ENCODE results near the gene ABCB6. TPM values are rescaled to one million over a fixed set of nuclear protein-coding genes. Genes with fewer than 3 reads are reported as not detected.

ABCB6 gene
- total RNA-seq, 1 experiment from 2014 or later: 68.6 TPM

DNA sequence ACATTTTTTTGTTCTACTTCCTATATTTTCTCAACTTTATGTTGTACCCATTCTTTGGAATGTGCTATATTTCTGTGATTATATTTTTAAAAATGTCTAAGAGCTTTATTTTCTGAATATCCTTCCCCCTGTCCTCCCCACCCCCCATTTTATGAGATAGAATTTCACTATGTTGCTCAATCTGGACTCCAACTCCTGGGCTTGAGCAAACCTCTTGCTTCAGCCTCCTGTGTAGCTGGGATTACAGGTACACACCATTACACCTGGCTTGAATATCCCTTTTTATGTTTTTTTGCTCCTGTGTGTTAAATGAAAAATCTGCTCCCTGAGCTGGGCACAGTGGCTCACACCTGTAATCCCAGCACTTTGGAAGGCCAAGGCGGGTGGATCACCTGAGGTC, 21.4 kb downstream of the ABCB6 start:
- Mint-ChIP-seq H3K9me3 (ENCODE audit: unreplicated experiment) (no peaks in the 10 kb centered on the region), H3K4me1 (ENCODE audit: low read depth, unreplicated experiment) (no peaks in the 10 kb centered on the region), H3K27ac (ENCODE audit: unreplicated experiment) (no peak overlapping the region), H3K27me3 (ENCODE audit: insufficient read depth, unreplicated experiment) (no peaks in the 10 kb centered on the region), H3K36me3 (ENCODE audit: insufficient read depth, unreplicated experiment) (no peaks in the 10 kb centered on the region), H3K4me3 (ENCODE audit: unreplicated experiment) (no peak overlapping the region)
- TF ChIP-seq, protein P1, sequence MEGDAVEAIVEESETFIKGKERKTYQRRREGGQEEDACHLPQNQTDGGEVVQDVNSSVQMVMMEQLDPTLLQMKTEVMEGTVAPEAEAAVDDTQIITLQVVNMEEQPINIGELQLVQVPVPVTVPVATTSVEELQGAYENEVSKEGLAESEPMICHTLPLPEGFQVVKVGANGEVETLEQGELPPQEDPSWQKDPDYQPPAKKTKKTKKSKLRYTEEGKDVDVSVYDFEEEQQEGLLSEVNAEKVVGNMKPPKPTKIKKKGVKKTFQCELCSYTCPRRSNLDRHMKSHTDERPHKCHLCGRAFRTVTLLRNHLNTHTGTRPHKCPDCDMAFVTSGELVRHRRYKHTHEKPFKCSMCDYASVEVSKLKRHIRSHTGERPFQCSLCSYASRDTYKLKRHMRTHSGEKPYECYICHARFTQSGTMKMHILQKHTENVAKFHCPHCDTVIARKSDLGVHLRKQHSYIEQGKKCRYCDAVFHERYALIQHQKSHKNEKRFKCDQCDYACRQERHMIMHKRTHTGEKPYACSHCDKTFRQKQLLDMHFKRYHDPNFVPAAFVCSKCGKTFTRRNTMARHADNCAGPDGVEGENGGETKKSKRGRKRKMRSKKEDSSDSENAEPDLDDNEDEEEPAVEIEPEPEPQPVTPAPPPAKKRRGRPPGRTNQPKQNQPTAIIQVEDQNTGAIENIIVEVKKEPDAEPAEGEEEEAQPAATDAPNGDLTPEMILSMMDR (IDR thresholded peaks at IDR 0.05; ENCODE audit: insufficient read depth in 1 of 2, low read depth in 1 of 2, low read length in 1 of 2, severe bottlenecking in 1 of 2, unreplicated experiment in 1 of 2): no peak
- intact Hi-C loops (cut with micrococcal nuclease; ENCODE audit: unreplicated experiment): no loop called here
- H3K9me3 ChIP-seq: no peaks in the 10 kb centered on the region
- BruUV-seq (replicated peaks): no TSS peak
- POLR2A ChIA-PET: interaction anchor here (0.6 to 0.7 kb wide), 2 partner anchors 52 to 128 kb away, joined by 3 to 7 read pairs; no protein-coding TSS in a partner anchor
- H3K4me3 ChIP-seq (ENCODE audit: low read depth, low read length): no peak overlapping the region
- CTCF ChIA-PET: interaction anchor here (0.7 to 1.4 kb wide), 2 partner anchors 9 to 81 kb away, joined by 6 to 9 read pairs; partner anchors contain the start of genes DNAJB2 and ZFAND2B
- no peaks in the 10 kb centered on the region for H3K36me3 ChIP-seq (ENCODE audit: control insufficient read depth, insufficient read depth, low read length)
- H3K27me3 ChIP-seq (replicated peaks; ENCODE audit: control insufficient read depth, insufficient read depth, low read length): no peaks in the 10 kb centered on the region
- no peaks in the 10 kb centered on the region for H3K4me1 ChIP-seq
- DNase-seq: no peak

DNA sequence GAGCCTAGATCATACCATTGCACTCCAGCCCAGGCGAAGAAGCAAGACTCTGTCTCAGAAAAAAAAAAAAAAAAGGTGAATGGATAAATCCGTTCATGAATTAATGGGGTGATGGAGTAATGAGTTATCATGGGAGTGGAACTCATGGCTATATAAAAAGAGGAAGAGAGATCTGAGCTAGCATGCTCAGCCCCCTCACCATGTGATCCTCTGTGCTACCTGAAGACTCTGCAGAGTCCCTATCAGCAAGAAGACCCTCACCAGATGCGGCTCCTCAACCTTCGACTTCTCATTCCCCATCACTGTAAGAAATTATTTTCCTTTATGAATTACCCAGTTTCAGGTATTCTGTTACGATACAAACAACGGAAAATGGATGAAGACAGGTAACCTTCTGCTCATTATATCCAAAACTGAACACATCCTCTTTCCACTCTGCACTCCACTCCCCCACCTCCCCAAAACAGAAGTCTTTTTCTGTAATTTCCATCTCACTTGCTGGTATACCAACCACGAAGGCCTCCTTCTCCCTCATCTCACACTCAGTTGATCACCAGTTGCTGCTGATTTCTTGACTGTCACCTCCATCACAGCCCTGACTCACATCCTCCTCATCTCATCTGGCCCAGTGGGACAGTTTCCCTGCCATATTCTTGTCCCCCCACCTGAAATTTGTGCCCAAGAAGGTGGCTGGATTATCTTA, 31.9 kb downstream of the ABCB6 start:
- Mint-ChIP-seq H3K4me1 (ENCODE audit: low read depth, unreplicated experiment) (no peaks in the 10 kb centered on the region), H3K27ac (ENCODE audit: unreplicated experiment) (no peak overlapping the region), H3K27me3 (ENCODE audit: insufficient read depth, unreplicated experiment) (no peaks in the 10 kb centered on the region), H3K9me3 (ENCODE audit: unreplicated experiment) (no peaks in the 10 kb centered on the region), H3K4me3 (ENCODE audit: unreplicated experiment) (no peak overlapping the region), H3K36me3 (ENCODE audit: insufficient read depth, unreplicated experiment) (peaks cover 10% of the 10 kb centered on the region)
- Histone ChIP-seq H3K27me3 (replicated peaks; ENCODE audit: control insufficient read depth, insufficient read depth, low read length) (no peaks in the 10 kb centered on the region), H3K4me1 (no peaks in the 10 kb centered on the region), H3K36me3 (ENCODE audit: control insufficient read depth, insufficient read depth, low read length) (peaks cover 1% of the 10 kb centered on the region; the same call in 1 of the 2 replicates), H3K9me3 (no peaks in the 10 kb centered on the region), H3K4me3 (ENCODE audit: low read depth, low read length) (no peak overlapping the region)
- DNase-seq: no peak
- intact Hi-C loops (cut with micrococcal nuclease; ENCODE audit: unreplicated experiment): no loop called here
- TF ChIP-seq, protein P1 (IDR thresholded peaks at IDR 0.05; ENCODE audit: insufficient read depth in 1 of 2, low read depth in 1 of 2, low read length in 1 of 2, severe bottlenecking in 1 of 2, unreplicated experiment in 1 of 2): no peak
- ChIA-PET POLR2A (no interaction called here), CTCF (no interaction called here)
- BruUV-seq (replicated peaks): no TSS peak

DNA sequence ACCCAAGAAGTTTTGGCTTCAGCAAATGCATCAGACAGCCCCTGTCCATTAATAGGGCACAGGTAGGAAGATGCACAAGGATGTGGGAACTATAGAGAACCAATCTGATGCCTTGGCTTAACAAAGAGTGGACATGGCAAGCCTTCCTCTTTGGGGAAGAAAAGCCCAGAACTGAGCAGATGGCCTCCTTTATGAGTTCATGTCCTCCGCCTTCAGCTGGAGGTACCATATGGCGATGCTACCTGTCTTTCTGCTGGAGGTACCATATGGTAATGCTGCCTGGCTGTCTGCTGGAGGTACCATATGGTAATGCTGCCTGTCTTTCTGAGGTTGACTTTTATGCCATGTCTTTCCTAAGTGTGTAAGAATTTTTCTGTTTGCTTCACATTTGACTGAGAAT, 34.6 kb downstream of the ABCB6 start:
- Histone ChIP-seq H3K36me3 (ENCODE audit: control insufficient read depth, insufficient read depth, low read length) (peaks cover 6% of the 10 kb centered on the region), H3K9me3 (no peaks in the 10 kb centered on the region), H3K4me3 (ENCODE audit: low read depth, low read length) (no peak overlapping the region), H3K4me1 (peaks cover 2% of the 10 kb centered on the region), H3K27me3 (replicated peaks; ENCODE audit: control insufficient read depth, insufficient read depth, low read length) (no peaks in the 10 kb centered on the region)
- H3K27ac Mint-ChIP-seq (ENCODE audit: unreplicated experiment): no peak overlapping the region
- H3K4me1 Mint-ChIP-seq (ENCODE audit: low read depth, unreplicated experiment): peaks cover 1% of the 10 kb centered on the region
- no peaks in the 10 kb centered on the region for H3K27me3 Mint-ChIP-seq (ENCODE audit: insufficient read depth, unreplicated experiment)
- peaks cover 20% of the 10 kb centered on the region for H3K36me3 Mint-ChIP-seq (ENCODE audit: insufficient read depth, unreplicated experiment)
- DNase-seq: no peak
- ChIA-PET CTCF (no interaction called here), POLR2A (no interaction called here)
- no peaks in the 10 kb centered on the region for H3K9me3 Mint-ChIP-seq (ENCODE audit: unreplicated experiment)
- no TSS peak for BruUV-seq (replicated peaks)
- TF ChIP-seq, protein P1 (IDR thresholded peaks at IDR 0.05; ENCODE audit: insufficient read depth in 1 of 2, low read depth in 1 of 2, low read length in 1 of 2, severe bottlenecking in 1 of 2, unreplicated experiment in 1 of 2): no peak
- no peak overlapping the region for H3K4me3 Mint-ChIP-seq (ENCODE audit: unreplicated experiment)
- intact Hi-C loops (cut with micrococcal nuclease; ENCODE audit: unreplicated experiment): no loop called here

Measured in Caco-2 (cell line).